PC-3 (cell line): ENCODE data around the gene ERVK3-1.

Source experiments
- CTCF ChIP-seq: fragments of 300-600 bp; sonication (generic); conservative IDR thresholded peaks from 2 replicates; pipeline ENCODE4 v1.5.1; 2017; ENCODE audit warnings: antibody characterized with exemption, low read depth, mild to moderate bottlenecking, low read length
- EZH2 ChIP-seq: fragments of 300-600 bp; sonication (generic); IDR thresholded peaks from one replicate; pipeline ENCODE4 v1.6.1; 2017; ENCODE audit warnings: antibody characterized with exemption, mild to moderate bottlenecking, low read length; ENCODE audit not compliant: unreplicated experiment
- EZH2phosphoT487 ChIP-seq: fragments of 300-600 bp; sonication (generic); IDR thresholded peaks from 2 replicates; pipeline ENCODE4 v1.6.1; 2018; ENCODE audit warnings: mild to moderate bottlenecking, antibody characterized with exemption, low read length, borderline replicate concordance

DNA sequence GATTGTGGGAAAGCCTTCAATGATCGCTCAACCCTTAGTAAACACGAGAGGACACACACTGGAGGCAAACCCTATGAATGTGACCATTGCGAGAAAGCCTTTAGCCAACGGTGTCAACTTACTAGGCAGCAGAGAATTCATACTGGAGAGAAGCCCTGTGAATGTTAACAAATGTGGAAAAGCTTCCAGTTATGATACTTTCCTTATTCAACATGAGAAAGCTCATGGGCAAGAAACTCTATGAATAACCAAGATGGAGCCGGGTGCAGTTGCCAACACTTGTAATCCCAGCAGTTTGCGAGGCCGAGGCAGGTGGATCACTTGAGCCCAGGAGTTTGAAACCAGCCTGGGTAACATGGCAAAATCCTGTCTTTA lies 42.3 kb upstream of the ERVK3-1 start:
- TF ChIP-seq CTCF, result no peak
- no peak for TF ChIP-seq EZH2phosphoT487
- no peak for TF ChIP-seq EZH2
